ENCODE results near the gene ILF2.

DNA sequence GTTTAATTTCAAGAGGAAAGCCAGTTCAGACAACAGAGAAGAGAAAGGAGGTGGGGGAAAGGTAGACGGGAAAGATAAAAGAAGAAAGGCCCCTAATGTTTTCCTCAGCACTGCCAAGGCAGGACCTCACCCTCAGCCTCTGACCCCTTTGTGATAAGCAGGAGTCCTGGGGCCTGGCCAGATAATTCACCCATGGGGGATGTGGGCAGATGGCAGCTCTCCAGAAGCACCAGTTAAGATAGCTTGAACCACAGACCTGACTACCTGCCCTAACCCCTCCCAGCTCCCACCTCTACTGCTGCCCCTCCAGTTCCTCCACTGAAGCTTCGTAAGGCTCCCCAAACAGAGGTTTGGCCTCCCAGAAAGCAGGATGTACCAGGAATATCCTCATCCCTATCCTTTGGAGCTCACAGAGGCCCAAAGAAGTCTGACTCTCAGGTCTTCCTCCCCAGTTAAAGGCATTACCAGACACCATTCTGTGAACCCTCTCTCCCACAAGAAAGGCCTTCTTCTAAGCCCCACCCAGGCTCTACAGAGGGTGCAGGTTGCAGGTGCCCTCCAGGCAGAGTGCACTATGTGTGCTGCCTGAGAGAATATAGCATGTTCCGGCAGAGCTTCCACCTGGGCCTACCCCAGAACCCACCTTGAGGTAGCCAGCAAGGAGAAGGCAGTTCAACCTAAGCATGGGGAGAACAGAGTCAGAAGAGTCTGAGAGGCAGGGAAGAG, 21.5 kb downstream of the ILF2 start:
- TF ChIP-seq ARNTL (CRISPR knock-in tag; IDR thresholded peaks at IDR 0.05; ENCODE audit: borderline replicate concordance, low read depth) = no peak
- no peak for TF ChIP-seq PATZ1 (CRISPR knock-in tag; IDR thresholded peaks at IDR 0.05; ENCODE audit: borderline replicate concordance)

Data from SK-N-SH treated with all-trans-retinoic acid at 6 μM for 48 hours (cell line).